Esophagus squamous epithelium (tissue), 5 donors: Measurements from ENCODE around the gene ZNF385B. TPM values are rescaled to one million over a fixed set of nuclear protein-coding genes. Genes with fewer than 3 reads are reported as not detected.

Experiments
- DNase-seq: peaks from one replicate; lab custom pipeline; 2025; lab: John Stamatoyannopoulos, UW
- H3K27ac ChIP-seq, 4 donors: fragments of 200-600 bp; sonication (generic); one replicate each; pipeline ENCODE4 v1.5.1; 2016 to 2019; ENCODE audit warnings: mild to moderate bottlenecking in 1 of 4
- H3K27me3 ChIP-seq, 4 donors: fragments of 200-600 bp; sonication (generic); 1 replicate in 3 of 4; 2 replicates in 1 of 4; pipeline versions ENCODE4 v1.5.1 to v1.6.0; 2017 to 2021; ENCODE audit warnings: antibody characterized with exemption in 1 of 4
- H3K36me3 ChIP-seq, 3 donors: fragments of 200-600 bp; sonication (generic); one replicate each; pipeline ENCODE4 v1.5.1; 2016 to 2019
- H3K4me1 ChIP-seq, 3 donors: fragments of 200-600 bp; sonication (generic); one replicate each; pipeline ENCODE4 v1.5.1; 2017 to 2019
- H3K4me3 ChIP-seq, 4 donors: fragments of 200-600 bp; sonication (generic); 1 replicate in 3 of 4; 2 replicates in 1 of 4; pipeline ENCODE4 v1.5.1; 2016 to 2019; ENCODE audit warnings: mild to moderate bottlenecking in 2 of 4, moderate library complexity in 1 of 4
- H3K9me3 ChIP-seq, 3 donors: fragments of 200-600 bp; sonication (generic); one replicate each; pipeline ENCODE4 v1.5.1; 2016 to 2019
- CTCF ChIP-seq, 6 experiments: fragments of 450-650 bp in 4 of 6; fragments of 200-600 bp in 2 of 6; sonication (generic) in 2 of 6; IDR thresholded peaks; one replicate each; pipeline ENCODE4 v1.5.1; 2016 to 2019; ENCODE audit warnings: antibody characterized with exemption in 6 of 6, mild to moderate bottlenecking in 4 of 6, moderate library complexity in 4 of 6
- POLR2A ChIP-seq, 4 donors: fragments of 450-650 bp; IDR thresholded peaks; one replicate each; pipeline ENCODE4 v1.6.1; 2017; ENCODE audit warnings: antibody characterized with exemption in 4 of 4, mild to moderate bottlenecking in 4 of 4, moderate library complexity in 3 of 4
- WGBS, 2 donors: methylation state at CpG; one replicate each; pipeline ENCODE4 v1.1.5; 2018; 5-methylcytosine and 5-hydroxymethylcytosine counted together
- intact Hi-C: fragments of 100-400 bp; cut with DNase I; formaldehyde crosslinking; loops from one replicate; pipeline ENCODE4 v1.15.0; 2022
- total RNA-seq, 4 donors: library from RNA; depleted of rRNA; stranded (reverse); fragments of >200 nt; gene quantifications; one replicate each; pipeline ENCODE4 v1.1.0, GENCODE V29; 2016
- donor health status: DM: yes; HTN: yes; CAD: no.

Gene ZNF385B
- total RNA-seq, 4 donors from 2014 or later, result 0.44 to 3.1 (median 0.44) TPM; not detected in 1

DNA sequence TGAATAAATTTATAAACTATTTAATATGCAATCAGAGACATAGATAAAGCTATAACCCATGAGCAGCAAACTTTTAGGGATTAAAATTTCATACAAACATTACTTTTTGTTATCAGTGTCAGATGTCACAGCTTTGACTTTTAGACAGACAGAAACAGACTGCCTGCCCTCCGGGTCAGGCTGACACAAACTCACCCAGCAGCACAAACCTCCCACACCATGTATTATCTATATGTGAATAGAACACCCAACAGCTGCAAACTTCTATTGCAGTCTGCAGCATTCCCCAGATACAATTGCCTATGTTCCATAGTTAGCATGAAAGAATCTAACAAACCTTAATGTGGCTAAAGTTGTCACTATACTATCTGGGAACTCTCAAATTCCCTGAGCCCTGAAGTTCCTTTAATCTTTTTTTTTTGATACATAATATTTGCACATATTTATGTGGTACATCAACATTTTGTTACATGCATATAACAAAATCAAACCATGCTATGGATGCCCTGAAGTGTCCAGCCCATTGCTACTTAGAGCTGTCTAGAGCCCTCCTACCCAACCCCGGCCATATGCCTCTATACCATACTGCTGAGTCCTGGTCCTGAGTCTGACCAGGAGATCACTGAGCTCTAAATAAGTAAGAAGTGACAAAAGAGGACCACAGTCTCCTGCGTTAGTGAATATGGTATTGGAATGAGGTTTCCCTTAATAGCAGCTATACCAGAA, 214.4 kb downstream of the ZNF385B start:
- intact Hi-C loops, result no loop called here
- no peak overlapping the region for H3K27ac ChIP-seq
- H3K27me3 ChIP-seq, result no peaks in the 10 kb centered on the region
- WGBS, 2 donors, result 62 to 74% methylated on average over 3 of the region's 3 CpGs
- H3K36me3 ChIP-seq, result no peaks in the 10 kb centered on the region
- TF ChIP-seq POLR2A (IDR thresholded peaks at IDR 0.05) (no peak), CTCF (IDR thresholded peaks at IDR 0.05) (no peak)
- H3K9me3 ChIP-seq, result no peaks in the 10 kb centered on the region
- H3K4me3 ChIP-seq, result no peak overlapping the region
- no peaks in the 10 kb centered on the region for H3K4me1 ChIP-seq
- no peak for DNase-seq

DNA sequence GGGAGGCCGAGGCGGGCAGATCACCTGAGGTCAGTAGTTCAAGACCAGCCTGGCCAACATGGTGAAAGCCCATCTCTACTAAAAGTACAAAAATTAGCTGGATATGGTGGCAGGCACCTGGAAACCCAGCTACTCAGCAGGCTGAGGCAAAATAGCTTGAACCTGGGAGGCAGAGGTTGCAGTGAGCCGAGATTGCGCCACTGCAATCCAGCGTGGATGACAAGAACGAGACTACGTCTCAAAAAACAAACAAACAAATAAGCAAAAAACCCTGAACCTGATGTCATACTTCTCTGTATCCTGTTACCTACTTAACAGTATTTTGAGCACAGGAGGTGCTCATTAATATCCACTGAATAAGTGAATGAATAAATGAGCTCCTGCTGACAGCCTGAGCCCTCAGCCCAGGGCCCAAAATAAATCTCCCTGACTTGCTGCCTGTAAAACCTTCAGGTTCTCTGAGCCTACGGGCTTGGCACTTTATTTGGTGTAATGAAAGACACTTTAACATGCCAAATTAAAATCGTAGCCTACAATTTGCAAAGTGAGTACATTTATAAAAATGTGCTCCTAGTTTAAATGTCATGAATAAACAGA, 215.1 kb downstream of the ZNF385B start:
- TF ChIP-seq POLR2A (IDR thresholded peaks at IDR 0.05) (no peak), CTCF (IDR thresholded peaks at IDR 0.05) (no peak)
- Histone ChIP-seq H3K4me1 (no peaks in the 10 kb centered on the region), H3K4me3 (no peak overlapping the region), H3K9me3 (no peaks in the 10 kb centered on the region), H3K27me3 (no peaks in the 10 kb centered on the region), H3K36me3 (no peaks in the 10 kb centered on the region), H3K27ac (no peak overlapping the region)
- WGBS, 2 donors, result 72 to 75% methylated on average over 7 of the region's 9 CpGs
- intact Hi-C loops, result no loop called here
- no peak for DNase-seq

GRCh38 chr2:179645047-179645446, 216.4 kb downstream of the ZNF385B start:
- H3K4me1 ChIP-seq, result no peaks in the 10 kb centered on the region
- no peaks in the 10 kb centered on the region for H3K9me3 ChIP-seq
- intact Hi-C loops, result no loop called here
- no peak for TF ChIP-seq POLR2A (IDR thresholded peaks at IDR 0.05)
- no peak for TF ChIP-seq CTCF (IDR thresholded peaks at IDR 0.05)
- no peaks in the 10 kb centered on the region for H3K27me3 ChIP-seq
- H3K27ac ChIP-seq, result no peak overlapping the region
- no peak overlapping the region for H3K4me3 ChIP-seq
- H3K36me3 ChIP-seq, result no peaks in the 10 kb centered on the region
- 61 to 62% methylated on average over 2 of the region's 2 CpGs for whole genome bisulfite sequencing, 2 donors
- no peak for DNase-seq

DNA sequence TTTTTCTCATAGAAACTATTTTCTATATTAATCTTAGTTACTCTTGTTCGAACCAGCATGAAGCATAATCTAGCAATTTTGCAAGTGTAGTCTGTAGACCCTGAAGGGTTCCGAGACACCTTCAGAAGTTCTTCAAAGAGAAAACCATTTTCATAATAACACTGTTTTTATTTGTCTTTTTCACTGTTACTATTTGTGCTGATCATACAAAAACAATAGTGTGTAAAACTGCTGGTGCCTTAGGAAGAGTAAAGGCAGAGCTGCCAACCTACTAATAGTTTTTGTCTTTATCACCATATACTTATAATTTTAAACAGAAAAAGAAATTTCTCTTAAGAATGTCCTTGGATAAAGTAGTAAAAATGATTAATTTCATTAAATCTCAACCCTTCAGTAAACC, 218.9 kb downstream of the ZNF385B start:
- WGBS, 2 donors, result 73 to 75% methylated on average over 2 of the region's 2 CpGs
- no peak for DNase-seq

More for the DNA sequence above, 218.9 kb downstream of the ZNF385B start:
- Histone ChIP-seq H3K27me3 (no peaks in the 10 kb centered on the region), H3K4me3 (no peak overlapping the region), H3K27ac (no peak overlapping the region), H3K4me1 (no peaks in the 10 kb centered on the region), H3K36me3 (no peaks in the 10 kb centered on the region), H3K9me3 (no peaks in the 10 kb centered on the region)
- TF ChIP-seq POLR2A (IDR thresholded peaks at IDR 0.05) (no peak), CTCF (IDR thresholded peaks at IDR 0.05) (no peak)
- intact Hi-C loops, result no loop called here
